Stimulated activated CD8-positive, alpha-beta memory T cell treated with anti-CD3 and anti-CD28 coated beads, Interleukin-7, amount 100 ng/mL, for 4 hours (primary cell): Measurements from ENCODE around the gene CELSR2.

ENCODE experiments used
- DNase-seq, 2 donors: peaks; one replicate each; pipeline ENCODE4 v3.0.0-alpha.2; 2020; ENCODE audit warnings: low read depth in 2 of 2

The CELSR2 gene

DNA sequence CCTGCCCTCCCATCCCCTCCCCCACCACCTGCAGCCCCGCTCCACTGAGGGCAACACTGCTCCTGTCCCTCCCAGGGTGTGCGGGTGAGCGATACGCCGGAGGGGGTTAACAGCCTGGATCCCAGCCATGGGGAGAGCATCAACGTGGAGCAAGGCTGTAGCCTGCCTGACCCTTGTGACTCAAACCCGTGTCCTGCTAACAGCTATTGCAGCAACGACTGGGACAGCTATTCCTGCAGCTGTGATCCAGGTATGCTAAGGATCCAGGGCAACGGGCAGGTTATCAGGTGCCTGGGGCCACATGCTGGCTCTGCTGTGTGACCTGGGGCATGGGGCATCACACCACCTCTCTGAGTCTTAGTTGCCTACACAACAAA lies 15.0 kb downstream of the CELSR2 start:
- no peak for DNase-seq

DNA sequence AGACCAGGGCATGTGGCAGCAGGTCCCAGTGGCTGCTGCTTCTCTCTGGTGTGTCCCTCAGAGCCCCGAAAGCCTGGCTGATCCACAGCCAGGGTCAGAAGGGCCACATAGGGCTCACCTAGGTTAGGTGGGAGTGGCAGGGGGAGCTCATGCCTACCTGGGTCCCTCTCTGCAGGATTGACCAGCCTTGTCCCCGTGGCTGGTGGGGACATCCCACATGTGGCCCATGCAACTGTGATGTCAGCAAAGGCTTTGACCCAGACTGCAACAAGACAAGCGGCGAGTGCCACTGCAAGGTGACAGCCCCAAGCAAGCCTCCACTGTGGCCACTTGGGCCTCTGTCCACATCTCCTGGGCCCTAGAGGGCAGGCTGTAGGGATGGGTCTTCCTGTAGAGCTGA lies 15.7 kb downstream of the CELSR2 start:
- DNase-seq = no peak

GRCh38 chr1:109265741-109266330 lies 16.5 kb downstream of the CELSR2 start:
- DNase-seq = no peak

- DNase-seq = no peak
Measured at GRCh38 chr1:109266965-109267364, 17.6 kb downstream of the CELSR2 start.

DNA sequence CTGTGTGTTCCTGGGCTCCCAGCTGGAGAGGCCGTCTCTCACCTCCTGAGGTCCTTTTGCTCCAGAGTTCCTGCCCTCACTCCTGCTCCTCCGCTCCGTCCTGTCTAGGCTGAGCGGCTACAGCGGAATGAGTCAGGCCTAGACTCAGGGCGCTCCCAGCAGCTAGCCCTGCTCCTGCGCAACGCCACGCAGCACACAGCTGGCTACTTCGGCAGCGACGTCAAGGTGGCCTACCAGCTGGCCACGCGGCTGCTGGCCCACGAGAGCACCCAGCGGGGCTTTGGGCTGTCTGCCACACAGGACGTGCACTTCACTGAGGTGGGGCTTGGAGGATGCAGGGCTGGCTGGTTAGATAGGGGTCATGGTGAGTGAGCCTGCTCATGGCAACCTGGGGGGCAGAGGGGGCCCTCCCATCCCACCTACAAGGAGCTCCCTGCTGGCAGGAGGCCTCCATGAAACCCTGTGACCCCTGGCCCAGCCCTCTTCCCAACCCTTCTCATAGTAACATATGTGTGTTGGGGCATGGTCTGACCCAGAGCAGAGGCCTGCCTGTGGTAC lies 18.5 kb downstream of the CELSR2 start:
- DNase-seq = no peak

DNA sequence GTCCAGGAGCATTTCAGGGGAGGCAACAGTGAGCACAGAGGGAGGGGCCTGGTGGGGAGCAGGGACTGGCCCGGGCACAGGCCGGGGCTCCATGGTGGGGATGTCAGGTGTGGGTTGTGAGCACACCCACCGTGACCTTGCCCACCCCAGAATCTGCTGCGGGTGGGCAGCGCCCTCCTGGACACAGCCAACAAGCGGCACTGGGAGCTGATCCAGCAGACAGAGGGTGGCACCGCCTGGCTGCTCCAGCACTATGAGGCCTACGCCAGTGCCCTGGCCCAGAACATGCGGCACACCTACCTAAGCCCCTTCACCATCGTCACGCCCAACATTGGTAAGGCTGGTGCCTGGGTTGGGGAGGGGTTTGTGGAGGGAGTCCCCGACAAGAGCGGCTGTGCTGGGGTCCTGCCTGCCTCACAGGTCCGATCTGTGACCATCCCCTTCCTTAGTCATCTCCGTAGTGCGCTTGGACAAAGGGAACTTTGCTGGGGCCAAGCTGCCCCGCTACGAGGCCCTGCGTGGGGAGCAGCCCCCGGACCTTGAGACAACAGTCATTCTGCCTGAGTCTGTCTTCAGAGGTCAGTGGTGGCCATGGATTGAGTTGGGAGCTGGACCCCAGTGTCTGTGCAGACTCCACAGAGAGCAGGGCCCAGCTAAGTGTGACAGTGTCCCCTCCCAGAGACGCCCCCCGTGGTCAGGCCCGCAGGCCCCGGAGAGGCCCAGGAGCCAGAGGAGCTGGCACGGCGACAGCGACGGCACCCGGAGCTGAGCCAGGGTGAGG lies 19.3 kb downstream of the CELSR2 start:
- no peak for DNase-seq

GRCh38 chr1:109269212-109269980 lies 20.1 kb downstream of the CELSR2 start:
- DNase-seq = no peak

DNA sequence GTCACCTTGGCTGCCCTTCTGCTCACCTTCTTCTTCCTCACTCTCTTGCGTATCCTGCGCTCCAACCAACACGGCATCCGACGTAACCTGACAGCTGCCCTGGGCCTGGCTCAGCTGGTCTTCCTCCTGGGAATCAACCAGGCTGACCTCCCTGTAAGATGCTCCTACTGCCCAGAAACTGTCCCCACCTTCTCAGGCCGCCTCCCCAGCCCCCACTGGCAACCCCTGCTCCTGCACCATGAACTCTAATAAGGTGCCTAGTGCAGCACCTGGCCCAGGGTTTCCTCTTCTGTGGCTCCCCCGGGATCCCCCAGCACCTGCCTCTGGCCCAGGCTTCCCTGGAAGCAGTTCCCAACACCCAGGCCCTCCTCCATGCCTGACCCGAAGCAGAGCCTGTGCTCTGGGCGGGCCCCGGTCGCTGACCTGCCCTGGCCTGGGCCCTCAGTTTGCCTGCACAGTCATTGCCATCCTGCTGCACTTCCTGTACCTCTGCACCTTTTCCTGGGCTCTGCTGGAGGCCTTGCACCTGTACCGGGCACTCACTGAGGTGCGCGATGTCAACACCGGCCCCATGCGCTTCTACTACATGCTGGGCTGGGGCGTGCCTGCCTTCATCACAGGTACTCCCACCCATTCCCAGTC lies 20.8 kb downstream of the CELSR2 start:
- no peak for DNase-seq

- no peak for DNase-seq
Measured at GRCh38 chr1:109270623-109271317, 21.4 kb downstream of the CELSR2 start.

DNA sequence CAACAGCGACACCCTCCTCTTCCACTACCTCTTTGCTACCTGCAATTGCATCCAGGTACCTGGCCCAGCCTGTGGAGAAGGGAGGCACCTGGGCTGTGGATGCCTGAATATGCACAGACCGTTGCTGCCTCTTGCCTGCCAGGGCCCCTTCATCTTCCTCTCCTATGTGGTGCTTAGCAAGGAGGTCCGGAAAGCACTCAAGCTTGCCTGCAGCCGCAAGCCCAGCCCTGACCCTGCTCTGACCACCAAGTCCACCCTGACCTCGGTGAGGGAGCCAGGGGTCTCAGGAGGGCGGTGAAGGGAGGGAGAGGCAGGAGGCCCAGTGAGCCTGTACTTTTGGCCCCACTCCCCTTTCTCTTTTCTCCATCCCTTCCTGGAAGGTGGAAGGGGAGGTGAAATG lies 22.1 kb downstream of the CELSR2 start:
- DNase-seq = no peak

DNA sequence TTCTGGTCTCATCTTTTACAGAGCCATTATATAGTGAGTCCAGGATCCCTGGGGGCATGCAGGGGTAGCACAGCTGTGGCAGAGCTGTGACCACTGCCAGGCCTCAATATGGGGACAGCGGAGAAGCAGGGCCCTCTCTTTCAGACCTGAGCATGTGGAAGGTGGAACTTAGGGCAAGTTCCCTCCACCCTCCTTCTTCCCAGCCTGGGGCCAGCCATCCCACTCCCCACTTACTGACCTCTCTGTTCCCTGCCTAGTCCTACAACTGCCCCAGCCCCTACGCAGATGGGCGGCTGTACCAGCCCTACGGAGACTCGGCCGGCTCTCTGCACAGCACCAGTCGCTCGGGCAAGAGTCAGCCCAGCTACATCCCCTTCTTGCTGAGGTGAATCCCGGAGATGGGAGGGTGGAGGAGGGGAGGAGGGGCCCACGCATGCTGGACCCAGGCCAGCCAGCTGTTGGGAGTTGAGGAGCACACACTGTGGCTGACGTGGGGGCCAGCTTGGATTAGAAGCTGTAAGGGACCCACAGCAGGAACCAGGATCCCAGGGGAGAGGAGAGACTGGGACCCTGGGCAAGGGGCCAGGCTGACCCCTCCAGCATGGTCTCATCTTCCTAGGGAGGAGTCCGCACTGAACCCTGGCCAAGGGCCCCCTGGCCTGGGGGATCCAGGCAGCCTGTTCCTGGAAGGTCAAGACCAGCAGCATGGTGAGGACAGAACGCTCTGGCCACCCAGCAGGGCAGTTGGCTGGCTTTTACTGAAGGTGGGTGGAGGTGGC lies 22.9 kb downstream of the CELSR2 start:
- no peak for DNase-seq

- DNase-seq = no peak
Measured at GRCh38 chr1:109272831-109273547, 23.6 kb downstream of the CELSR2 start.

- no peak for DNase-seq
Measured at GRCh38 chr1:109273570-109274288, 24.4 kb downstream of the CELSR2 start.

DNA sequence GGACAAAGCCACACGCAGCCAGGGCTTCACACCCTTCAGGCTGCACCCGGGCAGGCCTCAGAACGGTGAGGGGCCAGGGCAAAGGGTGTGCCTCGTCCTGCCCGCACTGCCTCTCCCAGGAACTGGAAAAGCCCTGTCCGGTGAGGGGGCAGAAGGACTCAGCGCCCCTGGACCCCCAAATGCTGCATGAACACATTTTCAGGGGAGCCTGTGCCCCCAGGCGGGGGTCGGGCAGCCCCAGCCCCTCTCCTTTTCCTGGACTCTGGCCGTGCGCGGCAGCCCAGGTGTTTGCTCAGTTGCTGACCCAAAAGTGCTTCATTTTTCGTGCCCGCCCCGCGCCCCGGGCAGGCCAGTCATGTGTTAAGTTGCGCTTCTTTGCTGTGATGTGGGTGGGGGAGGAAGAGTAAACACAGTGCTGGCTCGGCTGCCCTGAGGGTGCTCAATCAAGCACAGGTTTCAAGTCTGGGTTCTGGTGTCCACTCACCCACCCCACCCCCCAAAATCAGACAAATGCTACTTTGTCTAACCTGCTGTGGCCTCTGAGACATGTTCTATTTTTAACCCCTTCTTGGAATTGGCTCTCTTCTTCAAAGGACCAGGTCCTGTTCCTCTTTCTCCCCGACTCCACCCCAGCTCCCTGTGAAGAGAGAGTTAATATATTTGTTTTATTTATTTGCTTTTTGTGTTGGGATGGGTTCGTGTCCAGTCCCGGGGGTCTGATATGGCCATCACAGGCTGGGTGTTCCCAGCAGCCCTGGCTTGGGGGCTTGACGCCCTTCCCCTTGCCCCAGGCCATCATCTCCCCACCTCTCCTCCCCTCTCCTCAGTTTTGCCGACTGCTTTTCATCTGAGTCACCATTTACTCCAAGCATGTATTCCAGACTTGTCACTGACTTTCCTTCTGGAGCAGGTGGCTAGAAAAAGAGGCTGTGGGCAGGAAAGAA lies 25.5 kb downstream of the CELSR2 start:
- no peak for DNase-seq

- DNase-seq = no peak
Measured at GRCh38 chr1:109275706-109276345, 26.5 kb downstream of the CELSR2 start.

DNA sequence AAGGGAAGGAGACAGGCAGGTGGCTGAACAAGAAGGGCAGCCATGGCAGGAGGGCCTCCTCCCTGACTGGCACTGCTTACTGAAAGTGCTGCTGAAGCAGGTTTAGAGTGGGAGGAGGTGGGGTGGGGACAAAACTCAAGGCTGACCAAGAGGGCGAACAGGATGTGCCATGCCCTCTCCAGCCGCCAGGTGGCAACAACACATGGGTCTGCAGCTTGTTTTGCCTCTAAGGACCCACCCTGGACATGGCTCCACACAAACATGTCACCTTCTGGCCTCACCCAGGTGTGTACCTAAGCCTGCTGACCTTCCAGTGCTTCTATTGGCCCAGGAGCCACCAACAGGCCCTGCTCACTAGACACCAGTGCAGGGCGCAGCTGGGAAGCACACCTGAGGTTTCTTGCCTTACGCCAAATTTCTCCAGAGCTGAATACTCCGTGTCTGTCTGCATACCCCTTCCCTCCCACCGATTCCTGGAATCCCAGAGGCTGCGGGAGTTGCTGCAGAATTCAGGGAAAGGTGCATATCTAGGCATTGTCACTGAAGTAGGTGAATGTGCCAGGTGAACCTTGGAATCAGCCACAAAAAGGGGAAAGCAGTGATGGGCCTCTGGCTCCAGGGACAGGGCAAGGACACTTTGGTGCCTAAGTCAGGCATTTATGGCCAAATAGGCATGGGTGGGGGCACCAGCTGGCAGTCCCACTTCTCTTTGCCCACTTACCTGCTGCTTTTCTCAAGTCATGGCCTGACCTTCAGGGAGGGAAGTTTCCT lies 28.3 kb downstream of the CELSR2 start:
- DNase-seq = peak; percentile 24 to 40
